ENCODE data around the gene RPS6KL1.

DNA sequence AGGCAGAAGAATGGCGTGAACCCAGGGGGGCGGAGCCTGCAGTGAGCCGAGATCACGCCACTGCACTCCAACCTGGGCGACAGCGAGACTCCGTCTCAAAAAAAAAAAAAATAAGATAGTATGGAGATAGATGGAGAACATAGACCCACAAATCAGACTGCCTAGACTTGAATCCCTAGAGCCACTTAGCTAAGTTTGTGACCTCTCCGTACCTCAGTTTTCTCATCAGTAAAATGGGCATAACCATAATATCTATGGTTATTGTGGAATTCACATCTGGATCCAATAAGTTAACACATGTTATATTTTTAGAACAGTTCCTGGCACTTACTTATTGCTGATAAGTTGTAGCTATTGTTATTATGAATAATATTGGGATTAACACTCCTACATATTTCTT, 54.3 kb downstream of the RPS6KL1 start:
- TF ChIP-seq EZH2 (IDR thresholded peaks at IDR 0.05; ENCODE audit: low read length, unreplicated experiment) (no peak), EZH2phosphoT487 (IDR thresholded peaks at IDR 0.05; ENCODE audit: borderline replicate concordance, low read length) (no peak)
- TF ChIP-seq, protein P1, sequence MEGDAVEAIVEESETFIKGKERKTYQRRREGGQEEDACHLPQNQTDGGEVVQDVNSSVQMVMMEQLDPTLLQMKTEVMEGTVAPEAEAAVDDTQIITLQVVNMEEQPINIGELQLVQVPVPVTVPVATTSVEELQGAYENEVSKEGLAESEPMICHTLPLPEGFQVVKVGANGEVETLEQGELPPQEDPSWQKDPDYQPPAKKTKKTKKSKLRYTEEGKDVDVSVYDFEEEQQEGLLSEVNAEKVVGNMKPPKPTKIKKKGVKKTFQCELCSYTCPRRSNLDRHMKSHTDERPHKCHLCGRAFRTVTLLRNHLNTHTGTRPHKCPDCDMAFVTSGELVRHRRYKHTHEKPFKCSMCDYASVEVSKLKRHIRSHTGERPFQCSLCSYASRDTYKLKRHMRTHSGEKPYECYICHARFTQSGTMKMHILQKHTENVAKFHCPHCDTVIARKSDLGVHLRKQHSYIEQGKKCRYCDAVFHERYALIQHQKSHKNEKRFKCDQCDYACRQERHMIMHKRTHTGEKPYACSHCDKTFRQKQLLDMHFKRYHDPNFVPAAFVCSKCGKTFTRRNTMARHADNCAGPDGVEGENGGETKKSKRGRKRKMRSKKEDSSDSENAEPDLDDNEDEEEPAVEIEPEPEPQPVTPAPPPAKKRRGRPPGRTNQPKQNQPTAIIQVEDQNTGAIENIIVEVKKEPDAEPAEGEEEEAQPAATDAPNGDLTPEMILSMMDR (conservative IDR thresholded peaks at IDR 0.05; ENCODE audit: low read depth, low read length), result no peak
